ENCODE measurements around the gene MLX. TPM values are rescaled to one million over a fixed set of nuclear protein-coding genes. Genes with fewer than 3 reads are reported as not detected.
A peak's percentile ranks its signal among the peaks of the same experiment; 100 is the strongest.

Gene MLX
- total RNA-seq, 1 donor, result 22.0 TPM

DNA sequence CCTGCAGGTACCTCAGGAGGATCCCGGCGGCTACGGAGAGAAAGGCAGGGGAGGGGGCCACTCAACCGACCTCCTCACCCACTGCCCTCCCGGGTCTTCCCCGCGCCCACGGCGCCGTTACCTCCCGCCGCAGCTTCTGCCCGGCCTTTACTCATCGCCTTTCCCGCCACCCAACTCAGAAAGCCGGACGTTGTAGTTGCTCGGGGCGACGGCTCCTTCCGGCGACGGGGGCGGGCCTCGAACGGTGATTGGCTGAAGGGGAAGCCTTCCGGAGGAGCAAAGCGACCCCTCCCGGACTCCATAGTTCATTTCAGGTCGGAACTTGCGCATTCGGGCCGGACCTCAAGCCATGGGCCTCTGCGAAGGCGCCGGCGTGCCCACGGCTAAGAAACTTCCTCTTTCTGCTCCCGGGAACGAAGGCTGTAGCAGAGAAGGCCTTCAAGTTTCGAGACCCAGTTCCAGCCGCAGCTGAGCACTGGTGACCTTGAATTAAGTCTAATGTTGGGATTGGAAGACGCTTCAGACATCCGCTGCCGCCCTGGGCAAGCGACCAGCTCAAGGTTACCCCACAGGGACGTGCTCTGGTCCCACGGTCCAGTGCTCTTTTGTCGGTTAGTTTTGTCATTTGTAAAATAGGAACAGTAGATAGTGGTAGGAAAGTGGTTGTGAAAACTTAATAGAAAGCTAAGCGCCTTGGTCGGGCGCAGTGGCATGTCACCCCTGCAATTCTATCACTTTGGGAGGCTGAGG is 10.8 kb downstream of the MLX start, which contains the start of gene PSMC3IP:
Gene PSMC3IP (minus strand): TSS at position 198 of the 750 bp plus-strand sequence. CDS start 43 bp downstream, at position 155.
- Histone ChIP-seq H3K27me3 (ENCODE audit: insufficient read depth, low read length) (no peaks in the 10 kb centered on the region), H3K9me3 (ENCODE audit: low read depth, low read length) (no peaks in the 10 kb centered on the region), H3K4me3 (ENCODE audit: low read length) (peak within 1 kb of the TSS; percentile 52)

DNA sequence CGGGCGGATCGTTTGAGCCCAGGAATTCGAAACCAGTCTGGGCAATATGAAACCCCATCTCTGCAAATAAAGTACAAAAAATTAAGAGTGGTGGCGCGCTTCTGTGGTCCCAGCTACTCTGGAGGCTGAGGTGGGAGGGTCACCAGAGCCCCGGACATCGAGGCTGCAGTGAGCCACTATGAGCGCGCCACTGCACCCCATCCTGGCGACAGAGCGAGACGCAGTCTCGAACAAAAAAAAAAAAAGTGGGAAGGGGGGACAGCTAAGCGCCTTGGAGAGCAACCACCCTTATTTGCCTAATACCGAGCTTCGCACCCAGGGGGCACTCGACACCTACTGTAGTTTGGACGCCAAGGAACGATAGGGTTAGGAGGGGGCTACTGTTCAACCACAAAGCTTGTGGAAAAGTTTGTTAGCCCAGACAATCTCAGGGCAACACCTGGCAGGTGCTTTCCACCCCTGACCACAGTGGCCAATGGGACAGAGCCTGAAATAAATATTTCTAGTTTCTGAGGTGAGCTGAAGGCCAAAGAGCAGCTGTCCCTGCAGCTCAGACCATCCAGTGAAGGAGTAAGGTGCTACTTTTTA is 11.5 kb downstream of the MLX start:
- no peaks in the 10 kb centered on the region for H3K9me3 ChIP-seq (ENCODE audit: low read depth, low read length)
- peak overlapping the region; percentile 52 for H3K4me3 ChIP-seq (ENCODE audit: low read length)
- peaks cover 24% of the 10 kb centered on the region for H3K4me1 ChIP-seq (ENCODE audit: insufficient read depth, low read length)
- H3K27me3 ChIP-seq (ENCODE audit: insufficient read depth, low read length), result no peaks in the 10 kb centered on the region

More for the DNA sequence above, 10.8 kb downstream of the MLX start, which contains the start of gene PSMC3IP:
- H3K4me1 ChIP-seq (ENCODE audit: insufficient read depth, low read length), result peaks cover 27% of the 10 kb centered on the region

DNA sequence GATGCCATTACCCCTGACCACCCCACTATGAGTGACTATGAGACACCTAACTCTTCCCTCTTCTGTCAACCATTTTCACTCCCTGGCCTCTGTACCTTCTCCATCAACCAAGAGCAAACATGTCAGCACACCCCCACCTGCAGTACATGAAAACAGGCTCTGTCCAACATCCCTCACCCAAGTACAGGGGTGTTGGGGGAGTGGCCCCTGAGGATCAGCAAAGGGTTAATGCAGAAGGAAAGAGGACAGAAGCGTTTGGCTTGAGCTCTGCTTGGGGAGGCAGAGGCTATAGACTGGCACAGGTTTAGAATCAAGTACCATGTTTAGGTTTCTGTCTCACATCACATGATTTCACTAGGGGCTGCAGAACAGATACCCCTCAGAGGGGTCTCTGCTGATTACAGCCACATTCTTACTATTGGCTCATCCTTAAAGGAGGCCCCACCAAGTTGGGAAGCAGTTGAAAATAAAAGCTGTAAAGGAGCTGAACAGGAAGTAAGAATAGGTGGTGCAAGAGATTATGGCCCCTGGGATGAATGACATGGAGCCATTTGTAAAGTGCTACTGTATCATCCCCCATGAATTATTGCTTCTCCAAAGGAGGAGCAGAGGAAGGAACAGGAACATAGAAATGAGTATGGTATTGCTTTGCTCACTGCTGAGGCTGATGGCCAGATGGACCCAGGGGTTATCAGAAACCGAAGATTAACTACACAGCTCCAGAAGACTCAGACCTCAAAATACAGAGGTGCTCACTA is 13.1 kb downstream of the MLX start:
- H3K4me3 ChIP-seq (ENCODE audit: low read length), result no peak overlapping the region
- no peaks in the 10 kb centered on the region for H3K27me3 ChIP-seq (ENCODE audit: insufficient read depth, low read length)
- H3K4me1 ChIP-seq (ENCODE audit: insufficient read depth, low read length), result peaks cover 26% of the 10 kb centered on the region
- no peaks in the 10 kb centered on the region for H3K9me3 ChIP-seq (ENCODE audit: low read depth, low read length)

DNA sequence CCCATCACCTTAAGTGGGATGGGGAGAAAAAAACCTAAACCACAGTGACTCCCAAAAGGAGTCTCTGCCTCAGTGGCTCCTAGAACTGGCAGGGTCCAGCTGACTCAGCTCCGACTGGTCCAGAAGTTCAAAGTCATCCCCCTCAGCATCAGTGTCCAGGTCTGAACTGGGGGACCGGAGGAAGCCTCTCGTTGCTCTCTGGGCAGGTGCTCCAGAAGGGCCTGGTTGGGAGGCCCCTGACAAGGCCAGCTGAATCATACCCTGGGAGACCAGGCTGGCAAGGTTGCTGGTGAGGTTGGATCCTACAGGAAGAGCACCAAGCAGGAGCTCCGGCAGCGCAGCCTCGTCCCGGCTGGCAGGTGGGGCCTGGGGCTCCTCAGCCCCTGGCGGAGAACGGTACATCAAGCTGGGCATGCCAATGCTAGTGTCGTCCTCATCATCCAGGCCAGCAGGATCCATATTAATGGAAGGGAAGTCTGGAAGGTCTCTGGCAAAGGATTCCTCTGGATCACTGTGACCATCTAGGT is 14.9 kb downstream of the MLX start:
- Histone ChIP-seq H3K4me3 (ENCODE audit: low read length) (no peak overlapping the region), H3K9me3 (ENCODE audit: low read depth, low read length) (no peaks in the 10 kb centered on the region), H3K4me1 (ENCODE audit: insufficient read depth, low read length) (peaks cover 34% of the 10 kb centered on the region), H3K27me3 (ENCODE audit: insufficient read depth, low read length) (no peaks in the 10 kb centered on the region)

DNA sequence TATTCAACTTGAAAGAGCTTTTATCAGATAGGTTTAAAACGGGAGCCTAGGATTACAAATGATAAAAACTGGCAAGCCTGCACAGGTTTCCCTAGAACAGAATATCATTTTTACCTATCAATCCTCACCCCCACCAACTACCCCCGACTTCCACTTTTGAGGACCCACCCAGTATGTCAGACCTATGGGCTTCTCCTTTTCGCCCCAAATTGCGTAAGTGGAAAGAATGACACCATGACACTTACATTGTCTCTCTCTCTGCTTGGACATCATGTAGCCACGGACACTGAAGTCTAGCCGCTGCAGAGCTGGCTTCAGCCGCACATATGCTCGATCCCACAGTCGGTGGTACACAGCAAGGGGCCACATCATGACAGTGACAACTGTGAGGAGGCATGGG is 18.0 kb downstream of the MLX start:
- peaks cover 14% of the 10 kb centered on the region for H3K4me1 ChIP-seq (ENCODE audit: insufficient read depth, low read length)
- no peaks in the 10 kb centered on the region for H3K9me3 ChIP-seq (ENCODE audit: low read depth, low read length)
- no peaks in the 10 kb centered on the region for H3K27me3 ChIP-seq (ENCODE audit: insufficient read depth, low read length)
- H3K4me3 ChIP-seq (ENCODE audit: low read length), result no peak overlapping the region

DNA sequence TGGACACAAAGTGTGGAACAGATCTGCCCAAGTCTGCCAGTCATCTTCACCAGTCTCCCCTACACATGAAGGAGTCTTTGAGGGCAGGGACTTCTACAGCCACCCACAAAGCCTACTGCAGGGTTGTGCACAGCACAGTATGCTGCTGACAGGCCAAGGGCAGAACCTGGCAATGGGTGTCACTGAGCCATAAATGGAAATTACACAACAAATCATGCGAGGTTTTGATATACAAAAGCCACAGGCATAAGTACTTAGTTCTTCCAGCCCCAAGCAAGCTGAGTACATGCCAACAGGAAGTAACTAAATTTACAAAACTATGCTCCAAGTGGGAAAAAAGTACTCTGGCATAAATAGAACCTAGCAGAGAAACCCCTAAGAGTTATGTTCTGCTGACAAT is 18.5 kb downstream of the MLX start:
- Histone ChIP-seq H3K27me3 (ENCODE audit: insufficient read depth, low read length) (no peaks in the 10 kb centered on the region), H3K4me3 (ENCODE audit: low read length) (no peak overlapping the region), H3K9me3 (ENCODE audit: low read depth, low read length) (no peaks in the 10 kb centered on the region), H3K4me1 (ENCODE audit: insufficient read depth, low read length) (peaks cover 14% of the 10 kb centered on the region)

DNA sequence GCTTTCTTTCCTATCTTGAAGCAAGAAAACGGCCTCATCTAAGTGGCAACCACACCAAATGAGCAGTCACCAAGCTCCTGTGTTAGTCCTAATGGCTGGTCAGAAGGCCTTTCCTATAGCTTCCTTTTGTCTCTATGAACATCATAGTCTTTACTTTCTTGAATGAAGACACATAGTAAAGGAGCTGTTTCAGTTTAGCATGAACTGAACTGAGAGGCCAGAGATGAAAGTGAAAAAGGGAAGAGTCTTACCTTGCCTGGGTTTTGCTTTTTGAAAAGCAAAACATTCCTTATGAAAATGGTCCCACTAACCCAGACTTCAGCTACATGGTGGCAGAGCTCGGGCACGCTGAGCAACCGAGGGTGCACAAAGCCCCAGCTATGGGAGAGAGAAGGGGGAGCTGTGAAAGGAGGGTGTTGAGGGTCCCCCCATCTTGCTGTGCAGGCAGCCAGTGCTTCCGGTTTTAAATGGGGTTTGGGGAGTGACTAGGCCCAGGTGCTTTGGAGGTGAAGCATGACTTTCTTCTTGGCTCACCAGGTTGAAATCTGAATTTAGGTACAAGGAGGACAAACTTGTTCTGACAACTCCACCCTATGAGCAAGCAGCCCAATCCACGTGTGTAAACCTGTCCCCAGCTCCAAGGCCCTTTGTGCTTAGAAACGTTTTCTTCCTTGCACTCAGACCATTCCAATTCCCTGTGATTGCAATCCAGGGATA is 19.8 kb downstream of the MLX start:
- peaks cover 14% of the 10 kb centered on the region for H3K4me1 ChIP-seq (ENCODE audit: insufficient read depth, low read length)
- H3K4me3 ChIP-seq (ENCODE audit: low read length), result no peak overlapping the region
- H3K27me3 ChIP-seq (ENCODE audit: insufficient read depth, low read length), result no peaks in the 10 kb centered on the region
- H3K9me3 ChIP-seq (ENCODE audit: low read depth, low read length), result no peaks in the 10 kb centered on the region

DNA sequence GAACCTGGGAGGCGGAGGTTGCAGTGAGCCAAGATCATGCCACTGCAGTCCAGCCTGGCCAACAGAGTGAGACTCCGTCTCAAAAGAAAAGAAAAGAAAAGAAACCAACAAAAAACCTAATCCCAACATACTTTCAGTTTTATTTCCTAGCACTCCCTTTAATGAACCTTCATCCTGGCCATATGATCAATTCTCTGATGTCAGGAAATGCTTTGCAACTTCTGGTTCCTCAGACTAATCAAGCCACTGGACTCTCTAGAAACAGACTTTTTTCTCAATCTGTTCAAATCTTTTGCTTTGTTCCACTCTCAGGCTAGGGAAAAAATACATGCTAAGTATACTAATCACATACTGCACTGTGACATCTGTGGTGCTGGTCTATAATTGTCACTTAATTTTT is 24.0 kb downstream of the MLX start:
- H3K4me3 ChIP-seq (ENCODE audit: low read length), result no peak overlapping the region
- no peaks in the 10 kb centered on the region for H3K9me3 ChIP-seq (ENCODE audit: low read depth, low read length)
- H3K27me3 ChIP-seq (ENCODE audit: insufficient read depth, low read length), result no peaks in the 10 kb centered on the region
- H3K4me1 ChIP-seq (ENCODE audit: insufficient read depth, low read length), result peaks cover 2% of the 10 kb centered on the region

DNA sequence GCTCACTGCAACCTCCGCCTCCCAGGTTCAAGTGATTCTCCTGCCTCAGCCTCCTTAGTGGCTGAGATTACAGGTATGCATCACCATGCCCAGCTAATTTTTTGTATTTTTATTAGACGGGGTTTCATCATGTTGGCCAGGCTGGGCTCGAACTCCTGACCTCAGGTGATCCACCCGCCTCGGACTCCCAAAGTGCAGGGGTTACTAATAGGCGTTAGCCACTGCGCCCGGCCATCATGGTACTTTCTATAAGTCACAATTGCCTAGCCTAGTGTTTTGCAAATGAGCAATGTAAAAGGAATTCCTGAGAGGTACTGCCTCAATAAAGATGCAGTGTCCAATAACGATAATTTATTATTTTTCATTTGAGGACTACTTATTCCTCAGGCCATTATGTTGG is 24.5 kb downstream of the MLX start:
- Histone ChIP-seq H3K4me1 (ENCODE audit: insufficient read depth, low read length) (no peaks in the 10 kb centered on the region), H3K9me3 (ENCODE audit: low read depth, low read length) (no peaks in the 10 kb centered on the region), H3K27me3 (ENCODE audit: insufficient read depth, low read length) (no peaks in the 10 kb centered on the region), H3K4me3 (ENCODE audit: low read length) (no peak overlapping the region)

DNA sequence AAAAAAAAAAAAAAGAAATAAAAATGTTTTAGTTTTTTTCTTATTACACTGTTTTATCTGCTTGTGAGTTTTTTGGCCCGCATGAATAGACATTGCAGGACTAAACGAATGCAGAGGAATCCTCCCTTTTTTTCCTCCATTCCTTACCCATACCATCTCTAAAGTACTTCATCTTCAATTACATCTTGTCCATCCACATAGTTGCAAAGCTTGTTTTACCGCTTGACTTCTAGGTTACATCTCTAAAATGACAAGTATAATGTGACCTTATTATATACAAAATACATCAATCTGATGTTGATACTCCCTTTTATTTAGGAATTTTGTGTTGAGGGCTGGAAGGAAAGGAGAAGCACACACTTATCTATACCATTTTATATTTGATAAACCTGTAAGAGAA is 29.5 kb downstream of the MLX start:
- Histone ChIP-seq H3K27me3 (ENCODE audit: insufficient read depth, low read length) (no peaks in the 10 kb centered on the region), H3K9me3 (ENCODE audit: low read depth, low read length) (no peaks in the 10 kb centered on the region), H3K4me3 (ENCODE audit: low read length) (no peak overlapping the region), H3K4me1 (ENCODE audit: insufficient read depth, low read length) (peaks cover 7% of the 10 kb centered on the region)

DNA sequence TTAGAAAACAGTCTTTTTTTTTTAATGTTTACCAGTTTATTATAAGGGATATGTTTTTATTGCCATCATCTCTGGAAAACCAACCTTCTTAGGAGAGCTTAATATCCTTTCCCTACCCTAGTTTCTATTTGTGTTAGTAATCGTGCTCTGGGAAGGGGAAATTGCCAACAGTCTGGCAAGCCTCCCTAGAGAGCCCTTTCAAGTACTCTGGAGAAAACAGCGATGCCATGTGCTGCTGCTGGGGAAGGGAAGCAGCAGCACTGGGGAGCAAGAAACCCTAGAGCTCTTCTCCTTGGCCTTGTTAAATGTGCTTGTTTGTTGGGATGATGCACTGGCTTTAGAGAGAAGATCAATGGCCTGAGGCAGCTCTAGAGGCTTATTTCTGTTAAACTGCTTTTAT is 32.0 kb downstream of the MLX start:
- no peaks in the 10 kb centered on the region for H3K9me3 ChIP-seq (ENCODE audit: low read depth, low read length)
- H3K4me1 ChIP-seq (ENCODE audit: insufficient read depth, low read length), result peaks cover 7% of the 10 kb centered on the region
- no peaks in the 10 kb centered on the region for H3K27me3 ChIP-seq (ENCODE audit: insufficient read depth, low read length)
- H3K4me3 ChIP-seq (ENCODE audit: low read length), result no peak overlapping the region

DNA sequence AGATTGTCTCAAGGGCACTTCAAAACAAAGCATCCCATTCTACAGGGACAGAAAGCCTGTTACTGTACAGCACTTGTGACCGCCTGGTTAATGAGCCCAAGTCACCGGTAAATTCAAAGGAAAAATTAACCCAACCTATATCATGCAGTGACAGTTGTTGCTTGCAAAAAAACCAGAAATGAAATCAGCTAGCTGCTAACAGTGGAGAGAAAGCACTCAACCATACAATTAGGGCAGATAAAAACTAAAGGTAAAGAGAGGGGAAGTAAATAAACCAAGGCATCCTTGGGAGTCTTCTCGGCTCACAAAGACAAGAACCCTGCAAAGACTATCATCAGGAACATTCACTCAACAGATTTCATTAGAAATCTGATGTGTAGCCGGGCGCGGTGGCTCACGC is 36.4 kb downstream of the MLX start:
- Histone ChIP-seq H3K4me1 (ENCODE audit: insufficient read depth, low read length) (peaks cover 42% of the 10 kb centered on the region), H3K4me3 (ENCODE audit: low read length) (no peak overlapping the region), H3K9me3 (ENCODE audit: low read depth, low read length) (no peaks in the 10 kb centered on the region), H3K27me3 (ENCODE audit: insufficient read depth, low read length) (no peaks in the 10 kb centered on the region)

DNA sequence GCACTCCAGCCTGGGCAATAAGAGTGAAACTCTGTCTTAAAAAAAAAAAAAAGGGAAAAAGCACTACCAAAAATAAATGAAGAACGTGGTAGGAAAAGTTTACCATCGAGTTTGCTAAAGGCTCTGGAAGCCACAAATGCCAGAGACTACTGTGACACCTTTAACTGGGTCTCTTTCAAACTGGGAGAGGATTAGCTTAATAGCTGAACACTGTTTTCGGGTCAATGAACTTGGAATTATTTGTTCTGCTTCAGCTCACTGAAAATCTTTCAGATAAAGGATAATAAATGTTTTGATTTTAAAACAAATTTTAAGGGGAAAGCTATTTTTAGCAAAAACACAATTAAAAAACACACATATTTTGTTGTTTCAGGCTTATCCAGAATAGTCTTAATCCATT is 40.9 kb downstream of the MLX start:
- H3K4me1 ChIP-seq (ENCODE audit: insufficient read depth, low read length), result peaks cover 44% of the 10 kb centered on the region
- no peaks in the 10 kb centered on the region for H3K27me3 ChIP-seq (ENCODE audit: insufficient read depth, low read length)
- H3K4me3 ChIP-seq (ENCODE audit: low read length), result peak overlapping the region; percentile 92
- no peaks in the 10 kb centered on the region for H3K9me3 ChIP-seq (ENCODE audit: low read depth, low read length)

DNA sequence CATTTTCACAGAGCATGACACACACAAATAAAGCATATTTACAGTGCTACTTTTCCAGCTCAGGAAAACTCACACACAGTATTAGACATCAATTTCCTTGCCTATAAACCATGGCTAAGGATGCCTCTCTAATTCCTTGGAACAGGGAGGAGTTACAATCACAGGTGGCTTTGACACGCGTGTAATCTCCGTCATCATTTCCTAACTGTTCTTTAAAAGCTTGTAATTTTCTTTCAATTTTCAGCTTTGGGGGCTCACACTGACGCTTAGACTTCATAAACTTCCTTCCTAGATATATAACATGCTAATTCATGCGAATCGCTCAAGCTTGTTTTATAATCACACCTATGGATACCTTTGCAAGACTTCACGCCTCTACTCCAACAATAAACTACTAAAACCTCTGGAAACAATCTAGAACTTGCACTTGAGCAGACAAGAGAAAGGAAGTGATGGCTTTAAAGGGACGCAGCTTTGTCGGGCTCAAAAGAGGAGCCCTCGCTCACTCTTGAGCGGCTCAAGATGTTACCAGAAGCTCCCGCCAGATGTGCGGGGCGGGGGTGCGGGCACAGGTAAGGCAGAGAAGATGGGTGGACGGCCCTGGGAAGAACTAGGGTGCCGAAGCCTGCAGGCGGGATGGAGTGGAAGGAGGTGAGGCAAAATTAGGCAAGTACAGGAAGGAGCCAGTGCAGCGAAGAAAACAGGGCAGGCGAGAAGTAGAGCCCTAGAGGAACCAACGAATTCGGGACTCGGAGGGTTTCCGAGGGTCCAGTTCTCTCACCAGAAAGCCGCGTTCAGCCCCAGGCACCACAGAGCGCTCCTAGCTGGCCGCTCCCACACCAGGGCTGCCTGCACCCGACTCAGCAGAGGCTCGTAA is 41.6 kb downstream of the MLX start:
- H3K9me3 ChIP-seq (ENCODE audit: low read depth, low read length), result no peaks in the 10 kb centered on the region
- H3K4me1 ChIP-seq (ENCODE audit: insufficient read depth, low read length), result peaks cover 44% of the 10 kb centered on the region
- no peaks in the 10 kb centered on the region for H3K27me3 ChIP-seq (ENCODE audit: insufficient read depth, low read length)
- peak overlapping the region; percentile 92 for H3K4me3 ChIP-seq (ENCODE audit: low read length)

Data from mononuclear cell (primary cell).